Forelimb muscle (tissue), 1 donor: ENCODE data around the gene CT47A1. TPM values are rescaled to one million over a fixed set of nuclear protein-coding genes. Genes with fewer than 3 reads are reported as not detected.
"Not testable (repeated sequence)": the region's sequence is repeated elsewhere in the genome, so short reads cannot be mapped to it uniquely, and the experiment has no call there.

Experiments
- DNase-seq: peaks from one replicate; pipeline ENCODE4 v3.0.0-alpha.2; 2013; ENCODE audit warnings: low read depth
- polyA plus RNA-seq: library from polyadenylated mRNA; unstranded; fragments of 120-200 nt; gene quantifications from one replicate; pipeline ENCODE4 v1.2.1, GENCODE V29; 2013; ENCODE audit not compliant: insufficient read length

The CT47A1 gene
- not detected for polyA plus RNA-seq

DNA sequence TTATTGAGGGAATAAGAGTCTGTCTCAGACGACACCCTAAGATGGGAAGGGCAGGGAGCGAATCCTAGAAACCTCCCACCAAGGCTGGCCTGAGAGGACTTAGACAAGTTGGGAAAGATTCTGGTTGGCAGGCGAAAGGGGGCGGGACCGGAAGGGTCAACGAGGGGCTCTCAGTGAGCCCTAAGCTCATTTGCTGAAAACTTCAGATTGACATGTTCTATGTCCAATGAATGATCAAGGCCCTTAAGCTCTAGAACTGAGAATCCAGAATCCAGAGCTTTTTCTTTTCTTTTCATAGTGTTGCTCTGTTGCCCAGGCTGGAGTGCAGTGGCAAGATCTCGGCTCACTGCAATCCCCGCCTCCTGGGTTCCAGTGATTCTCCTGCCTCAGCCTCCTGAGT lies at the start of gene CT47A1:
Gene CT47A1, minus strand, starts transcription at position 101 of the 400 bp plus-strand sequence. CDS start 231 bp downstream, outside the sequence.
- DNase-seq, result not testable (repeated sequence)

DNA sequence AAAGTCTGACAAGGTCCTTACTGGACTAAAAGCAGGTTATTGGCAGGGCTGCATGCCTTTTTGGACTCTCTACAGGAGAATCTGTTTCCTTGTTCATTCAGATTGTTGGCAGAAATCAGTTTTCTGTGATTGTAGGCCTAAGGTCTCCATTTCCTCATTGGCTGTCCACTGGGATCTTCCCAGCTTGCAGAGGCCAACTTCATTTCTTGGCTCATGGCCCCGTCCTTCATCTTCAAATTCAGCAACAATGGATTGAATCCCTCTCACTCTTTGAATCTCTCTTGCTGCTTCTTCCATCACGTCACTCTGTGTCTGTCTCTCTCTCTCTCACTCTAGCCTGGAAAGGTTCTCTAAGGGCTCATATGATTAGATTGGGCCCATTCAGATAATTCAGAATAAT lies 47.0 kb upstream of the CT47A1 start:
- peak; percentile 36 for DNase-seq

DNA sequence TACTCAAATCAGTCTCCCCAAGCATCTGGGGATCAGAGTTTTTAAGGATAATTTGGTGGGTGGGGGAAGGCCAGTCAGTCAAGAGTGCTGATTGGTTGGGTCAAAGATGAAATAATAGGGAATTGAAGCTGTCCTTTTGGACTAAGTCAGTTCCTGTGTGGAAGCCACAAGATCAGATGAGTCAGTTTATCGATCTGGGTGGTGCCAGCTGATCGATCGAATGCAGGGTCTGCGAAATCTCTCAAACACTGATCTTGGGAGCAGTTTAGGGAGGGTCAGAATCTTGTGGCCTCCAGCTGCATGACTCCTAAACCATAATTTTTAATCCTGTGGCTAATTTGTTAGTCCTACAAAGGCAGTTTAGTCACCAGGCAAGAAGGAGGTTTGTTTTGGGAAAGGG lies 44.5 kb upstream of the CT47A1 start:
- no peak for DNase-seq

DNA sequence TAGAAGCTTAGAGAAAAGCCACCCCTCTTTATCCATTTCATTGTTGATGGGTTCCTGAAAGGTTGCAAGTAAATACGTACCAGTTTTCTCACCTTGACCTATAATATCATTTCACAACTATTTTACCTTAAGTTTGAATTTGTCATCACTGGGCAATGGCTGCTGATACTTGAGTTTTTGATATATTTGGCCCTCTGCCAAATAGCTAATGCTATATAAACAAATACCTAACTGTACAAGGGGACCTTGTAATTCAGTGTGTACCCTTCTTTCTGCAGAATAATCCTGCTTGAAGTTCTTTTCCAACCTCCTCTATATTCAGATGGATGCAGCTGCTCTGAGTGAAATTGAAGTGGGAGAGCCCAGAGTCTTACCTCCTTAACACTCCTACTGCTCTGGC lies 42.9 kb upstream of the CT47A1 start:
- DNase-seq, result no peak

DNA sequence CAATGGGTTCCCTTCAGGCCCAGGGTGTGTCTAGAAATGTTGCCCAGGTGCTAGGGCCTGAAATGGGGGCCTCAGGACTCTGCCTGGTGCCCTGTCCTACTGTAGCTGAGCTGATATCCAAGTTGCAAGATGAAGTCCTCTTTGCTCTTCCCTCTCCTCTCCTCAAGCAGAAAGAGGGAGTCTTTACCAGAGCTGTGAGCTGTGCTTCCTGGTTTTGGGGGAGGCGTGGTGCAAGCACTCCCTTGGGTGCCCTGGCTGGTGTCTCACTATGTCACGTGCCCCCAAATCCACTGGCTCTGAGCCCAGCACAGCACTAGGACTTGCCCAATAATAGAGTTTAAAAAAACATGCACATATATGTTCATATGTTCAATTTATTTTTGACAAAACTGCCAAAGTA lies 29.3 kb upstream of the CT47A1 start:
- no peak for DNase-seq

DNA sequence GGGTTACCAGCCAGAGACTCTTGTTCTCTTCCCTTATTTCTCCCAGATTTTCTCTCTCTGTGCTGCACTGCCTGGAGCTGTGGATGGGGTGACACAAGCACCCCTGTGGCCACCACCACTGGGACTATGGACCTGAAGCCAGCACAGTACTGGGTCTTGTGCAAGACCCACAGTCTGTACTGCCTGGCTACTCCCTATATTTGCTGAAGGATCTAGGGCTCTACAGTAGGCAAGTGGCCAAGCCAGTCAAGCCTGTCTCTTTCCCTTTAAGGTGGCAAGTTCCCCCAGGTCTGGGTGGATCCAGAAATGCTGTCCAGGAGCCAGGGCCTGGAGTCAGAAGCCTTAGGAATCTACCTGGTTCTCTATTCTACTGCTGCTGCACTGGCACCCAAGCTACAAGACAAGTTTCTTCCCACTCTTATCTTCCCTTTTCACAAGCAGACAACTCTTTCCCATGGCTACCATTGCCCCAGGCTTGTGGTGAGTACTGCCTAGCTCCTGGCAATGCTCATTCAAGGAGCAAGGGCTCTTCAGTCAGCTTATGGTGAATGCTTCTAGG lies 28.4 kb upstream of the CT47A1 start:
- no peak for DNase-seq

DNA sequence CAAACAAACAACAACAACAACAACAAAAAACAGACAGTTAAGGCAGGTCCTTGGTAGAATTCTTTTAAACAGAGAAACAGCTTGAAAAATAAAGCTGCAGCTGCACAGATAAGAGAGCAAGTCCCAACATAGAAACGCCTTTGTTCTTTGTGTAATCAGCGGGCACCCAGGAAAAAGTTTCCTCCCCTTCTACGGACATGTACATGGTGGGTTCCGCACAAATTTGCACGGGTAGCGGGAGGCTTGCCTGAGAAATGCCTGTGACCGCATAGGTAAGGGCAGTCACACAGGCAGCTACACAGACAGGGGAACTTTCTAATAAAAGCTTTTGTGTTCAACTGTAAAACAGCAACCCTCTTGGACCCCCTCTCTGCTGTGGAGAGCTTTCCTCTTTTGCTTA lies 25.7 kb upstream of the CT47A1 start:
- DNase-seq, result no peak

DNA sequence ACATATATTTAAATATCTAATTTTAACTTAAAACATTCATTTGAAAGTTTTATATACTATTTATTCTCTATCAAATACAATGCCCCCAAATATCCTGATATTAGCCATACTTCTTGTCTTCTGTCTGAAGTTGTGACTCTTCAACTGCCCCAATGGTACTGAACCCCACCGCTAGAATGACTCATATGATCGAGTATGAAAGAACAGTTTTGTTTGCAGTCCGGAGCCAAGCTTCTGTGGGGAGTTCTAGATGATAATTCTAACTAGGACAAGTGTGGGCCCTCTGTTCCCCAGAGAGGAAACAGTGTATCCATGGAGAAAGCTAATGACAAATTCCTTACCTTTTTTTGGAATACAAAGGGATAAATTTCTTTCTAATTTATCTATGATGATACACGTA lies 24.7 kb upstream of the CT47A1 start:
- DNase-seq, result no peak

DNA sequence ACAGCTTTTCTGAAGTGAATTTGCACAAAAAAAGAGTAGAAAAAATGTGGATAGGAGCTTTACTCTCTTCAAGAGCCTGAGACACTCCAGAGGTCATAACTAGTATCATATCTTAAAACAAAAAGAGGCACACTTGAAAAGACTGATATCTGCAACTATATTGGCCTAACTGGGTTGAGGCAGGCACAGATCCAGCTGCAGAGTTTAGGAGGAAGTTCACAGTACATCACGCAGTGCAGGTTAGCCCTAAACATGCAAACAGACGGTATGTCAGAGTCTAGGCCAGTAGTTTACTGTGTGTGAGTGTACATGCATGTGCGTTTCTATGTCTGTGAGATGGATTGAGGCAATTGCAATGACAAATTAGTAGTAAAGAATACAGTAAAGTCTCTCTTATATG lies 24.2 kb upstream of the CT47A1 start:
- DNase-seq, result no peak

DNA sequence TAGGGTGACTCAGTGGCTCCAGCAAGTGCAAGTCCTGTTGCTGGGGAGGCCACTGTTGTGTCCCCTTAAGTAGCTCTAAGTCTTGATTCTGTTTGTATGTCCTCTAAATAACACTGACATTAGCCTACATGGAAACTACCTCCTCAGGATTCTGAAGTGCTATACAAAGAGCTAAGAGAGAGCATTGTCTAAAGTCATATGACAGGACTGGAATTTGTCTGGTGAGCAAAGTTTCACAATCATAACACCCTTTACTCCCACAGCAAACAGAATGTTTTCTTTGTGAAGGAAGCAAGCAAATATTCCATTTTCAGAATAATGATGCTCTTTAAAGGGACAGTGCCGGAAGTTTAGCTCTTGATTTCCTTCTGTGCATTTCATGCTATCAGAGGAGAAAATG lies 23.4 kb upstream of the CT47A1 start:
- no peak for DNase-seq

DNA sequence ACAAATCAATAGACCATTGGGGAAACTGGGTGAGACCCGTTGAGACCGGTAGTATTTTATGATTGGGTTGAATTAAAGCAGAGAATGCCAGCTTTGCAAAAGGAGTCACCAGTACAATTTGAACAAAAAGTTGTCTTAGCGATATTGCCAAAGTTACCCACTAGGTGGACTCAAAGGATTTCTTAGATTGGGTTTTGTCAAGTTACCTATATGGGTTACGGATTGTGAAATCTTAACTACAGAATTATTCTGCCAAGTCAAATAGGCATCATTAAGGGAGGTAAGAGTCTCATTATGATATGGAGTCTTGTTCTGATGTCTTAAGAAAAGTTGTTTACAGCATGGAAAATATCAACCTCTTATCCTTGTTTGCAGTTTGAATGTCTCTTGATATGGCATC lies 15.0 kb upstream of the CT47A1 start:
- no peak for DNase-seq

DNA sequence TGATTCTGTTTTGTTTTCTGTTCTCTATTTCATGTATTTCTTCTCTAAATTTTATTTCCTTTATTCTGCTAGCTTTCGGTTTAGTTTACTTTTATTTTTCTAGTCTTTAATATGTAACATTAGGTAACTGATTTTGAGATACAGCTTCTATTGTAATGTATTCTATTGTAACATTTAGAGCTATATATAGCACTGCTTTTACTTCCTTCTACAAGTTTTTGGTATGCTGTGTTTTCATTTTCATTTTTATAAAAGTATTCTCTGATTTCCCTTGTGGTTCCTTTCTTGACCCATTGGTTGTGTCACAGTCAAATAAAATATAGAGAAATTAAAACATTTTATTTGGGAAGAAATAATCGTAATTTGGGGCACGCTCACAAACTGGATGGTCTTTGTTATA lies 13.9 kb upstream of the CT47A1 start:
- no peak for DNase-seq

DNA sequence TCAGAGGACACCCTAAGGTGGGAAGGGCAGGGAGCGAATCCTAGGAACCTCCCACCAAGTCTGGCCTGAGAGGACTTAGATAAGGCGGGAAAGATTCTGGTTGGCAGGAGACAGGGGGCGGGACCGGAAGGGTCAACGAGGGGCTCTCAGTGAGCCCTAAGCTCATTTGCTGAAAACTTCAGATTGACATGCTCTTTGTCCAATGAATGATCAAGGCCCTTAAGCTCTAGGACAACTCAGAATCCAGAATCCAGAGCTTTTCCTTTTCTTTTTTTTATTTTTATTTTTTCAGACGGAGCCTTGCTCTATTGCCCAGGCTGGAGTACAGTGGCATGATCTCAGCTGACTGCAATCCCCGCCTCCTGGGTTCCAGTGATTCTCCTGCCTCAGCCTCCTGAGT lies 29.1 kb downstream of the CT47A1 start, which contains the start of gene CT47A7:
Gene CT47A7, minus strand, starts transcription at position 101 of the 400 bp plus-strand sequence. CDS start 255 bp downstream, outside the sequence.
- DNase-seq, result not testable (repeated sequence)

Other genes starting within 250 kb of the CT47A1 start
- not detected for gene CT47B1, start 109.9 kb downstream of the CT47A1 start, polyA plus RNA-seq
- not detected for gene CT47A11, start 48.6 kb downstream of the CT47A1 start, polyA plus RNA-seq
- gene CT47A10, start 43.7 kb downstream of the CT47A1 start, polyA plus RNA-seq, result not detected
- not detected for gene CT47A9, start 38.9 kb downstream of the CT47A1 start, polyA plus RNA-seq
- gene CT47A8, start 34.0 kb downstream of the CT47A1 start, polyA plus RNA-seq, result not detected
- gene CT47A7, start 29.2 kb downstream of the CT47A1 start, polyA plus RNA-seq, result not detected
- not detected for gene CT47A6, start 24.3 kb downstream of the CT47A1 start, polyA plus RNA-seq
- not detected for gene CT47A5, start 19.4 kb downstream of the CT47A1 start, polyA plus RNA-seq
- not detected for gene CT47A4, start 14.6 kb downstream of the CT47A1 start, polyA plus RNA-seq
- gene CT47A3, start 9.7 kb downstream of the CT47A1 start, polyA plus RNA-seq, result not detected
- not detected for gene CT47A2, start 4.8 kb downstream of the CT47A1 start, polyA plus RNA-seq
- gene GLUD2, start 61.9 kb upstream of the CT47A1 start, polyA plus RNA-seq, result 2.5 TPM